ENCODE results near the gene RNASEH2A.

The RNASEH2A gene

DNA sequence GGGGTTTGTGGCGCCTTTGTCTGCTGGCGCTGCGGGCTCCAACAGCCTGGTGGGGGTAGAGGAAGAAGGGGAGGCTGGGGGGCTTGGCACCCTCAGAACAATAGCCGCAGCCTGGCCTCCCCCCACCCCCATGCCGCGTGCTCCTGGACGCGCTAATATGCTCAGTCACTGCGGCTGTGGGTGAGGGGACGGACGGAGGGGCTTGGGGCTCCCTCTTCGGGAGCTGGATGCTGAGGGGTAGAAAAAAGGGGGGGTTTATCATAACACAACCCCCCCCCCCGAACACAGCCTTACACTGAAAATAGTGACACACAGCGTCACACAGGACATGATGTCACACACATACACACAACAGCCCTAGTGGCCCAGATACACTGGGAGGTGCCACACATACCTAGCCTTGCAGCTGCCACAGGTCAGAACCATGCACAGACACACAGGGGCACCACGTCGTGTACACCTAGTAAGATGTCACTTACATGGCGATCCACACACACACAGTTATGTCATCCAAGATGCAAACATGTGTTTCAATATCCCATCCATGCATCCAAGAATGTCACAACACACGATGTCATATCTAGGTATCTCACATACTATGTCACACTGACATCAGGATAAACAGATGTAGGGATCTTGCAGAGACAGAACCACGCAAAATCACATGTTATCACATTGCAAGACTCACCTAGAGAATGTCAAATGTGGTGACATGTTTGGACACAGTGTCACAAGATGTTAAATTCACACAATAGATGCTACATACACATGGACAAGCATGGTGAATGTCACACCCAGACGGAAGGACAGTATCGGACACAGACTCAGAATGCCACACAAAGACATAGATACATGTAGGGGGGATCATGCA is 32.7 kb downstream of the RNASEH2A start:
- in situ Hi-C loops (cut with MboI; ENCODE audit: low pct_unique_long_range_greater_than_20kb, low sequenced_read_pairs, unreplicated experiment) = no loop called here
- TF ChIP-seq, protein P1, sequence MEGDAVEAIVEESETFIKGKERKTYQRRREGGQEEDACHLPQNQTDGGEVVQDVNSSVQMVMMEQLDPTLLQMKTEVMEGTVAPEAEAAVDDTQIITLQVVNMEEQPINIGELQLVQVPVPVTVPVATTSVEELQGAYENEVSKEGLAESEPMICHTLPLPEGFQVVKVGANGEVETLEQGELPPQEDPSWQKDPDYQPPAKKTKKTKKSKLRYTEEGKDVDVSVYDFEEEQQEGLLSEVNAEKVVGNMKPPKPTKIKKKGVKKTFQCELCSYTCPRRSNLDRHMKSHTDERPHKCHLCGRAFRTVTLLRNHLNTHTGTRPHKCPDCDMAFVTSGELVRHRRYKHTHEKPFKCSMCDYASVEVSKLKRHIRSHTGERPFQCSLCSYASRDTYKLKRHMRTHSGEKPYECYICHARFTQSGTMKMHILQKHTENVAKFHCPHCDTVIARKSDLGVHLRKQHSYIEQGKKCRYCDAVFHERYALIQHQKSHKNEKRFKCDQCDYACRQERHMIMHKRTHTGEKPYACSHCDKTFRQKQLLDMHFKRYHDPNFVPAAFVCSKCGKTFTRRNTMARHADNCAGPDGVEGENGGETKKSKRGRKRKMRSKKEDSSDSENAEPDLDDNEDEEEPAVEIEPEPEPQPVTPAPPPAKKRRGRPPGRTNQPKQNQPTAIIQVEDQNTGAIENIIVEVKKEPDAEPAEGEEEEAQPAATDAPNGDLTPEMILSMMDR (IDR thresholded peaks at IDR 0.05; ENCODE audit: extremely low read depth, insufficient read depth, missing control alignments) = no peak
- no peak for DNase-seq (ENCODE audit: low spot score)

GRCh38 chr19:12840091-12841079 is 34.0 kb downstream of the RNASEH2A start:
- TF ChIP-seq, protein P1 (IDR thresholded peaks at IDR 0.05; ENCODE audit: extremely low read depth, insufficient read depth, missing control alignments) = no peak
- DNase-seq (ENCODE audit: low spot score) = peak; percentile 81
- in situ Hi-C loops (cut with MboI; ENCODE audit: low pct_unique_long_range_greater_than_20kb, low sequenced_read_pairs, unreplicated experiment) = loop anchor here (10.0 kb wide), 1 partner anchor 76 kb away; no protein-coding TSS in a partner anchor

DNA sequence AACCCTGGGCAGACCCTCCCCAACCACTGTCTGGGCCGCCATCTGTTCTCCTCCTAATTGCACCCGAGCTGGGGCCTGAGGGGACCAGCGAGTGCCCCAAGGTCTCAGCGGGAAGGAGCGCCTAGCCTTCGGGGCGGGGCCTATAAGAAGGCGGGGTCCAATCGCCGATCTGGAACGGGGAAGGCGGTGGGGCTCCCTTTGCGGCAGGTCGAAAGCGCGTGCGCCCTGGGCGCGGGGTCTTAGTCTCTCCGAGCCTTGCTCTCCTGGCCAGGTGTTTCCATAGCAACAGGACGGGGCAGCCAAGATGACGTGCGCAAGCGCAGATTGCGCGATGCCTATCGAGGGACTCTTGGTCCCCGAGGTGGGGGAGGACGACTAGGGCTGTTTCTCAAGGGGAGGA is 34.7 kb downstream of the RNASEH2A start:
- in situ Hi-C loops (cut with MboI; ENCODE audit: low pct_unique_long_range_greater_than_20kb, low sequenced_read_pairs, unreplicated experiment) = loop anchor here (10.0 kb wide), 1 partner anchor 76 kb away; no protein-coding TSS in a partner anchor
- peak; percentile 63 for DNase-seq (ENCODE audit: low spot score)
- TF ChIP-seq, protein P1 (IDR thresholded peaks at IDR 0.05; ENCODE audit: extremely low read depth, insufficient read depth, missing control alignments) = no peak

DNA sequence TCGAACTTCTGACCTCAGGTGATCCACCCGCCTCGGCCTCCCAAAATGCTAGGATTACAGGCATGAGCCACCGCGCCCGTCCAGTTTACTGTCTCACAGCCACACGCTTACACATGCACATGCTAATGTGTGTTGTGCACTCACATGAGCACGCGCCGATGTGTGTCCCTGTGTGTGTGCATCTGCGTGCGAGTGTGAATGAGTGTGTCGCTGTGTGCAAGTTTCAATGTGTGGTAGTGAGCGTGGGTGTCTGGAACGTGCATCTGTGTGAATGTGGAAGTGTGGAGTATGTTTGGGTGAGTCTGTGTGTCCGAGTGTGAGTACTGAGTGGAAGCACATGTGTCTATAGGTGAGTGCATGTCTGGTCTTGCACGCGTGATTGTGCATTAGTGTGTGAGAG is 36.1 kb downstream of the RNASEH2A start:
- no peak for DNase-seq (ENCODE audit: low spot score)
- in situ Hi-C loops (cut with MboI; ENCODE audit: low pct_unique_long_range_greater_than_20kb, low sequenced_read_pairs, unreplicated experiment) = loop anchor here (10.0 kb wide), 1 partner anchor 78 kb away; no protein-coding TSS in a partner anchor
- TF ChIP-seq, protein P1 (IDR thresholded peaks at IDR 0.05; ENCODE audit: extremely low read depth, insufficient read depth, missing control alignments) = no peak

DNA sequence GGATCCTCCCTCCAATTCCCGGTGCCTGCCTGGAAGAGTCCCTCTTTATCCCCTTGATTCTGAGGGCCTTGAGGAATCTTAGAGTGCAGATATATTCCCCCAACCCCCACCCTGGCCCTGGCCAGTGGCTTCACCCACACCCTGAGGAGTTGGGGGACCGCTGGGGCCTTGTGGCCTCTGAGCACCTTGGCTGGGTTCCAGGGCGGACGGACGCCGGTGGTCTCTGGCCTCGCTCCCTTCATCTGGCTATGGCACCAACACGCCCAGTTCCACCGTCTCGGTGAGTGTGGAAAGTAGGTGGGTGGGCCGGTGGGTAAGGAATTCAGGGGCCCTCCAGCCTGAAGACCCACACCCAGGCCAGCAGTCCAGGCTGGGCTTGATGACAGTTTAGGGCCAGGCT is 36.9 kb downstream of the RNASEH2A start:
- in situ Hi-C loops (cut with MboI; ENCODE audit: low pct_unique_long_range_greater_than_20kb, low sequenced_read_pairs, unreplicated experiment) = loop anchor here (10.0 kb wide), 1 partner anchor 79 kb away; no protein-coding TSS in a partner anchor
- TF ChIP-seq, protein P1 (IDR thresholded peaks at IDR 0.05; ENCODE audit: extremely low read depth, insufficient read depth, missing control alignments) = no peak
- DNase-seq (ENCODE audit: low spot score) = no peak
